AG04449 (cell line): ENCODE data around the gene ALCAM.

Source experiments
- CTCF ChIA-PET: fragments of 350-600 bp; formaldehyde crosslinking; extraction: SDS; loops from one replicate; lab custom pipeline; 2021; ENCODE audit warnings: antibody characterized with exemption; lab: Yijun Ruan, JAX
- POLR2A ChIA-PET: fragments of 400-600, 350-600 bp; formaldehyde crosslinking; extraction: SDS; loops from one replicate; lab custom pipeline; 2020; ENCODE audit warnings: antibody characterized with exemption, inconsistent platforms; lab: Yijun Ruan, JAX
- DNase-seq: peaks from one replicate; pipeline ENCODE4 v3.0.0-alpha.2; 2010; ENCODE audit warnings: low read depth, low spot score
- H3K4me3 ChIP-seq: 2 replicates; pipeline ENCODE4 v1.5.1; 2011; ENCODE audit warnings: low read depth, mild to moderate bottlenecking, control low read depth, low read length
- CTCF ChIP-seq: IDR thresholded peaks from one replicate; pipeline ENCODE4 v1.5.1; 2011; ENCODE audit warnings: mild to moderate bottlenecking, moderate library complexity, low read length, control low read depth, inconsistent platforms; ENCODE audit not compliant: insufficient read depth; ENCODE audit errors: missing control alignments

Gene ALCAM

GRCh38 chr3:105414841-105415240, 48.1 kb downstream of the ALCAM start:
- no peak for DNase-seq
- no peak overlapping the region for H3K4me3 ChIP-seq
- no peak for TF ChIP-seq CTCF
- ChIA-PET CTCF (interaction anchor here (1.6 kb wide), 1 partner anchor 12 kb away, joined by 5 read pairs; no protein-coding TSS in a partner anchor), POLR2A (no interaction called here)

- ChIA-PET CTCF (interaction anchor here (0.9 to 2.3 kb wide), 4 partner anchors 9 to 102 kb away, joined by 3 to 8 read pairs (median 4); no protein-coding TSS in a partner anchor), POLR2A (no interaction called here)
- H3K4me3 ChIP-seq, result no peak overlapping the region
- TF ChIP-seq CTCF, result no peak
- no peak for DNase-seq
Observed at GRCh38 chr3:105415951-105416350, 49.2 kb downstream of the ALCAM start.

GRCh38 chr3:105417525-105418289, 51.0 kb downstream of the ALCAM start:
- no peak overlapping the region for H3K4me3 ChIP-seq
- TF ChIP-seq CTCF, result no peak
- no peak for DNase-seq
- CTCF ChIA-PET, result interaction anchor here (1.0 to 2.3 kb wide), 2 partner anchors 16 to 100 kb away, joined by 5 to 8 read pairs; no protein-coding TSS in a partner anchor
- POLR2A ChIA-PET, result interaction anchor here (0.6 kb wide), 1 partner anchor 673 kb away, joined by 5 read pairs; no protein-coding TSS in a partner anchor

- no peak for TF ChIP-seq CTCF
- ChIA-PET POLR2A (no interaction called here), CTCF (no interaction called here)
- no peak for DNase-seq
- H3K4me3 ChIP-seq, result no peak overlapping the region
Observed at GRCh38 chr3:105422645-105423044, 55.9 kb downstream of the ALCAM start.

GRCh38 chr3:105423397-105423796, 56.7 kb downstream of the ALCAM start:
- TF ChIP-seq CTCF, result no peak
- POLR2A ChIA-PET, result no interaction called here
- H3K4me3 ChIP-seq, result no peak overlapping the region
- DNase-seq, result no peak
- CTCF ChIA-PET, result interaction anchor here (1.0 kb wide), 1 partner anchor 95 kb away, joined by 4 read pairs; no protein-coding TSS in a partner anchor

GRCh38 chr3:105424412-105425152, 57.9 kb downstream of the ALCAM start:
- TF ChIP-seq CTCF, result no peak
- ChIA-PET POLR2A (no interaction called here), CTCF (interaction anchor here (1.0 to 1.2 kb wide), 2 partner anchors 8 to 24 kb away, joined by 3 read pairs; no protein-coding TSS in a partner anchor)
- no peak for DNase-seq
- H3K4me3 ChIP-seq, result no peak overlapping the region
